Activated CD4-positive, alpha-beta T cell treated with anti-CD3 and anti-CD28 coated beads, Interleukin-2, amount 10 ng/mL, durations not matched to agents 7 days and 5 days (primary cell): Measurements from ENCODE around the gene ICE2. TPM values are rescaled to one million over a fixed set of nuclear protein-coding genes. Genes with fewer than 3 reads are reported as not detected.
"Not testable (repeated sequence)": the region's sequence is repeated elsewhere in the genome, so short reads cannot be mapped to it uniquely, and the experiment has no call there.

Experiments
- CTCF ChIA-PET: fragments of 350-600 bp; sonication (Branson Sonifier 250); formaldehyde crosslinking; loops from one replicate; lab custom pipeline; 2021; ENCODE audit warnings: antibody characterized with exemption; lab: Charles Lee
- POLR2A ChIA-PET: fragments of 350-600 bp; sonication (Branson Sonifier 250); formaldehyde crosslinking; loops from one replicate; lab custom pipeline; 2021; ENCODE audit warnings: antibody characterized with exemption; lab: Charles Lee
- DNase-seq: peaks from one replicate; pipeline ENCODE4 v3.0.0-alpha.2; 2020
- H3K27ac Mint-ChIP-seq: one replicate; pipeline ENCODE4 v1.8.0; 2021; ENCODE audit warnings: mild to moderate bottlenecking, moderate library complexity, mixed read lengths
- H3K27me3 Mint-ChIP-seq: one replicate; pipeline ENCODE4 v1.8.0; 2021; ENCODE audit warnings: mixed read lengths
- H3K36me3 Mint-ChIP-seq: one replicate; pipeline ENCODE4 v1.8.0; 2021; ENCODE audit warnings: low read depth, mixed read lengths
- H3K4me1 Mint-ChIP-seq: one replicate; pipeline ENCODE4 v1.8.0; 2021; ENCODE audit warnings: mixed read lengths
- H3K4me3 Mint-ChIP-seq: one replicate; pipeline ENCODE4 v1.8.0; 2021; ENCODE audit warnings: mild to moderate bottlenecking, moderate library complexity, mixed read lengths
- H3K9me3 Mint-ChIP-seq: one replicate; pipeline ENCODE4 v1.8.0; 2021; ENCODE audit warnings: mixed read lengths
- total RNA-seq, 2 experiments: library from RNA; stranded (reverse); gene quantifications; one replicate each; pipeline ENCODE4 v1.2.3, GENCODE V29; 2021

ICE2 gene
- total RNA-seq, 2 experiments from 2014 or later = 70.0 to 77.7 TPM

GRCh38 chr15:60412807-60413206 is 66.1 kb downstream of the ICE2 start:
- H3K4me3 Mint-ChIP-seq, H3K9me3 Mint-ChIP-seq, H3K27me3 Mint-ChIP-seq, DNase-seq, H3K36me3 Mint-ChIP-seq, H3K27ac Mint-ChIP-seq, CTCF ChIA-PET, POLR2A ChIA-PET: not testable (repeated sequence)
- H3K4me1 Mint-ChIP-seq = peaks cover 16% of the 10 kb centered on the region

GRCh38 chr15:60411774-60412425 is 67.0 kb downstream of the ICE2 start:
- CTCF ChIA-PET = interaction anchor here (0.7 to 1.6 kb wide), 3 partner anchors 67 to 767 kb away, joined by 3 to 4 read pairs (median 3); partner anchors contain the start of gene ICE2
- Mint-ChIP-seq H3K27me3 (no peaks in the 10 kb centered on the region), H3K27ac (no peak overlapping the region), H3K4me1 (peaks cover 21% of the 10 kb centered on the region), H3K36me3 (peaks cover 6% of the 10 kb centered on the region), H3K4me3 (no peak overlapping the region), H3K9me3 (peaks cover 2% of the 10 kb centered on the region)
- POLR2A ChIA-PET = no interaction called here
- DNase-seq = no peak

- POLR2A ChIA-PET = not testable (repeated sequence)
Observed at GRCh38 chr15:60410350-60410749, 68.6 kb downstream of the ICE2 start.

GRCh38 chr15:60408463-60408981 is 70.4 kb downstream of the ICE2 start:
- H3K36me3 Mint-ChIP-seq = peaks cover 7% of the 10 kb centered on the region
- H3K27me3 Mint-ChIP-seq = no peaks in the 10 kb centered on the region
- POLR2A ChIA-PET = no interaction called here
- no peak overlapping the region for H3K4me3 Mint-ChIP-seq
- peaks cover 26% of the 10 kb centered on the region for H3K4me1 Mint-ChIP-seq
- CTCF ChIA-PET = interaction anchor here (0.6 to 1.5 kb wide), 2 partner anchors 12 to 153 kb away, joined by 3 to 4 read pairs; no protein-coding TSS in a partner anchor
- peaks cover 2% of the 10 kb centered on the region for H3K9me3 Mint-ChIP-seq
- DNase-seq = no peak
- H3K27ac Mint-ChIP-seq = peak overlapping the region; percentile 81

More at GRCh38 chr15:60410350-60410749, 68.6 kb downstream of the ICE2 start:
- not testable (repeated sequence) for H3K36me3 Mint-ChIP-seq, DNase-seq, H3K9me3 Mint-ChIP-seq, H3K27me3 Mint-ChIP-seq, H3K4me3 Mint-ChIP-seq, H3K27ac Mint-ChIP-seq
- H3K4me1 Mint-ChIP-seq = peaks cover 26% of the 10 kb centered on the region
- CTCF ChIA-PET = interaction anchor here (0.6 to 1.3 kb wide), 3 partner anchors 11 to 1762 kb away, joined by 3 read pairs; no protein-coding TSS in a partner anchor

- H3K4me1 Mint-ChIP-seq = peaks cover 26% of the 10 kb centered on the region
- H3K36me3 Mint-ChIP-seq = peaks cover 7% of the 10 kb centered on the region
- no peak for DNase-seq
- ChIA-PET CTCF (interaction anchor here (0.5 to 1.7 kb wide), 4 partner anchors 11 to 1598 kb away, joined by 3 to 4 read pairs (median 4); no protein-coding TSS in a partner anchor), POLR2A (no interaction called here)
- H3K27me3 Mint-ChIP-seq = peaks cover 6% of the 10 kb centered on the region
- no peak overlapping the region for H3K27ac Mint-ChIP-seq
- H3K9me3 Mint-ChIP-seq = peaks cover 2% of the 10 kb centered on the region
- no peak overlapping the region for H3K4me3 Mint-ChIP-seq
Observed at GRCh38 chr15:60407415-60407805, 71.5 kb downstream of the ICE2 start.

- Mint-ChIP-seq H3K9me3 (peaks cover 2% of the 10 kb centered on the region), H3K27me3 (peaks cover 6% of the 10 kb centered on the region), H3K27ac (no peak overlapping the region), H3K4me3 (no peak overlapping the region), H3K36me3 (peaks cover 7% of the 10 kb centered on the region), H3K4me1 (peaks cover 26% of the 10 kb centered on the region)
- ChIA-PET POLR2A (no interaction called here), CTCF (interaction anchor here (0.5 to 1.8 kb wide), 4 partner anchors 10 to 536 kb away, joined by 3 to 4 read pairs (median 4); no protein-coding TSS in a partner anchor)
- DNase-seq = no peak
Observed at GRCh38 chr15:60406513-60407414, 72.2 kb downstream of the ICE2 start.

GRCh38 chr15:60405399-60405798 is 73.5 kb downstream of the ICE2 start:
- DNase-seq = no peak
- POLR2A ChIA-PET = no interaction called here
- CTCF ChIA-PET = interaction anchor here (0.6 to 1.8 kb wide), 3 partner anchors 9 to 17 kb away, joined by 3 to 4 read pairs (median 3); no protein-coding TSS in a partner anchor
- peaks cover 2% of the 10 kb centered on the region for H3K9me3 Mint-ChIP-seq
- H3K36me3 Mint-ChIP-seq = peaks cover 7% of the 10 kb centered on the region
- no peak overlapping the region for H3K27ac Mint-ChIP-seq
- peaks cover 34% of the 10 kb centered on the region for H3K4me1 Mint-ChIP-seq
- peaks cover 6% of the 10 kb centered on the region for H3K27me3 Mint-ChIP-seq
- H3K4me3 Mint-ChIP-seq = no peak overlapping the region

- CTCF ChIA-PET, H3K27ac Mint-ChIP-seq, H3K4me3 Mint-ChIP-seq, H3K27me3 Mint-ChIP-seq, DNase-seq, POLR2A ChIA-PET, H3K9me3 Mint-ChIP-seq, H3K36me3 Mint-ChIP-seq: not testable (repeated sequence)
- peaks cover 37% of the 10 kb centered on the region for H3K4me1 Mint-ChIP-seq
Observed at GRCh38 chr15:60404351-60404750, 74.6 kb downstream of the ICE2 start.

GRCh38 chr15:60400944-60401343 is 78.0 kb downstream of the ICE2 start:
- Mint-ChIP-seq H3K4me1 (peaks cover 37% of the 10 kb centered on the region), H3K9me3 (no peaks in the 10 kb centered on the region), H3K4me3 (no peak overlapping the region), H3K36me3 (peaks cover 16% of the 10 kb centered on the region), H3K27ac (no peak overlapping the region), H3K27me3 (peaks cover 13% of the 10 kb centered on the region)
- ChIA-PET CTCF (interaction anchor here (1.0 kb wide), 1 partner anchor 42 kb away, joined by 3 read pairs; no protein-coding TSS in a partner anchor), POLR2A (no interaction called here)
- DNase-seq = no peak

- H3K27ac Mint-ChIP-seq = peak overlapping the region; percentile 99
- no peak for DNase-seq
- H3K4me3 Mint-ChIP-seq = no peak overlapping the region
- no peaks in the 10 kb centered on the region for H3K9me3 Mint-ChIP-seq
- ChIA-PET POLR2A (no interaction called here), CTCF (interaction anchor here (0.9 kb wide), 1 partner anchor 10 kb away, joined by 3 read pairs; no protein-coding TSS in a partner anchor)
- H3K4me1 Mint-ChIP-seq = peaks cover 47% of the 10 kb centered on the region
- peaks cover 13% of the 10 kb centered on the region for H3K27me3 Mint-ChIP-seq
- H3K36me3 Mint-ChIP-seq = peaks cover 26% of the 10 kb centered on the region
Observed at GRCh38 chr15:60399931-60400330, 79.0 kb downstream of the ICE2 start.

GRCh38 chr15:60399246-60399915 is 79.6 kb downstream of the ICE2 start:
- peaks cover 13% of the 10 kb centered on the region for H3K27me3 Mint-ChIP-seq
- H3K27ac Mint-ChIP-seq = peak overlapping the region; percentile 99
- no peaks in the 10 kb centered on the region for H3K9me3 Mint-ChIP-seq
- H3K4me1 Mint-ChIP-seq = peaks cover 53% of the 10 kb centered on the region
- POLR2A ChIA-PET = no interaction called here
- H3K4me3 Mint-ChIP-seq = peak overlapping the region; percentile 77
- DNase-seq = no peak
- peaks cover 30% of the 10 kb centered on the region for H3K36me3 Mint-ChIP-seq
- CTCF ChIA-PET = interaction anchor here (0.9 kb wide), 1 partner anchor 11 kb away, joined by 3 read pairs; no protein-coding TSS in a partner anchor
